GM21515 (cell line): Measurements from ENCODE around the gene PRKACB.

Experiments used
- ATAC-seq: cut with Tn5 transposase; IDR thresholded peaks from one replicate; pipeline ENCODE4 v1.9.1; 2021; ENCODE audit not compliant: unreplicated experiment

PRKACB gene

DNA sequence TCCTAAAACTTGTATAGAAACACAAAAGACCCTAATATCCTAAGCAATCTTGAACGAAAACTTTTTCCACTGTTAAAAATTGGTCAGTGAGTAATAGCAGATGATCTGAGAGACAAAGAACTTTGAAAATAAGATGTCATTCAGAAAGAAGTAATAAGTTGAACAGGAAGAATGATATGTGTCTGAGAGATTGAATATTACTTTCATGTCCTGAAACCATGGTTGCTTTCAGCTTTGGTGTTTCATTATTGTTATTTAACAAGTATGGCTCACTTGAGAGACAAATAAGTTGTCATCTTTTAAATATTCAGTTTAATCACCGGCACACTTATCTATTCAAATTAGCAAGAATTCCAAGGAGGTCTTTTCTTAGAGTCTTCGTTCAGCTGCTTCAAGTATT, 11.4 kb downstream of the PRKACB start:
- ATAC-seq = no peak

DNA sequence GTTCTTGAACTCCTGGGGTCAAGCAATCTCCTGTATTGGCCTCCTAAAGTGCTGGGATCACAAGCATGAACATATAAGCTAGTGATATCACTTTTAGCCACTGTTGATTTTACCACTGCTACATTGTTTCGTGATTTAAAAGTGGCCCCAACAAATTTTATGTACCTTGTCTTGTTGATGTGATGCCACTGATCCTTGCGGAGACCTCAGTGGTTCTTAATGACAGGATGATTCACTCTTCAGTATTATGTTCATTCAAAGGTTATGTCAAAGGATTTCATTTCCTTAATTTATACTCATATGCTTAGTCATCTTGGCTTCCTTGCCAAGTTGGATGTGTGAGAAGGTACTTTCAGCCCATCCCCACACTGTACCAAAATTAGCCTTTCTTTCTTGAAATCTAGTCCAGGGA, 12.1 kb downstream of the PRKACB start:
- ATAC-seq = no peak

DNA sequence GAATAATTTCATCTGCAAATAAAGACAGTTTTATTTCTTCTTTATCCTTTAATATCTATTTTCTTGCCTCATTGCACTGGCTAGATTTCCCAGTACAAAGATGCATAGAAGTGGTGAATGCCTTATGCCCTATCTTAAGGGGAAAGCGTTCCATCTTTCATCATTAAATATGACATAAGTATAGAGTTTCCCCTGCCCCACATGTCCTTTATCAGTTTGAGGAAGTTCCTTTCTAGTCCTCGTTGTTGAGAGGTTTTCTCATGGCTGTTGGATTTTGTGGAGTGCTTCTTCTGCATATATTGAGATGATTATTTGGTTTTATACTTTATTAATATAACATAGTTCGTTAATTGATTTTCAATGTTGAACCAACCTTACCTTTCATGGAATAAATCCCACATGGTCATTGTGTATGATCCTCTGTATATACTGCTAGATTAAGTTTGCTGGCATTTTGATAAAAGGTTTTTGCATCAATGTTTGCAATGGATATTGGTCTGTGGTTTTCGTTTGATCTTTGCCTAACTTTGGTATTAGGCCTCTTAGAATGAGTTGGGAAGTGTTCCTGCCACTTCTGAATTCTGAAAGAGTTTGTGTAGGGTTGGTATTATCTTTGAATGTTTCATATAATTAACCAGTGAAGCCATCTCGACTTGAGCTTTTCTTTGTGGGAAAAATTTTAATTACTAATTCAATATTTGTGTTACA, 15.6 kb downstream of the PRKACB start:
- no peak for ATAC-seq

DNA sequence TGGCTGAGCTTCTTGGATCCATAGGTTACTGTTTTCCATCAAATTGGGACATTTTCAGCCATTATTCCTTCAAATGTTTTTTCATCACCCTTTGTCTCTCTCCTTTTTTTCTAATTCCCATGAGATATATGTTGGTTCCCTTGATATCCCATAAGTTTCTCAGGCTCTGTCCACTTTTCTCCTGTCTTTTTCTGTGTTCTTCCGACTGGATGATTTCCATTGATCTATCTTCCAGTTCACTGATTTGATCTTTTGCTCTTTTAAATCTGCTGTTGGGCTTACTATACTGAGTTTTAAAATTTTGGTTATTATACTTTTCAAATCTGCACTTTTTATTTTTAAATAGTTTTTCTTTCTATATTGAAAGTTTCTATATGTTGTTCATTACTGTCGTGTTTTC, 18.2 kb downstream of the PRKACB start:
- ATAC-seq = no peak

DNA sequence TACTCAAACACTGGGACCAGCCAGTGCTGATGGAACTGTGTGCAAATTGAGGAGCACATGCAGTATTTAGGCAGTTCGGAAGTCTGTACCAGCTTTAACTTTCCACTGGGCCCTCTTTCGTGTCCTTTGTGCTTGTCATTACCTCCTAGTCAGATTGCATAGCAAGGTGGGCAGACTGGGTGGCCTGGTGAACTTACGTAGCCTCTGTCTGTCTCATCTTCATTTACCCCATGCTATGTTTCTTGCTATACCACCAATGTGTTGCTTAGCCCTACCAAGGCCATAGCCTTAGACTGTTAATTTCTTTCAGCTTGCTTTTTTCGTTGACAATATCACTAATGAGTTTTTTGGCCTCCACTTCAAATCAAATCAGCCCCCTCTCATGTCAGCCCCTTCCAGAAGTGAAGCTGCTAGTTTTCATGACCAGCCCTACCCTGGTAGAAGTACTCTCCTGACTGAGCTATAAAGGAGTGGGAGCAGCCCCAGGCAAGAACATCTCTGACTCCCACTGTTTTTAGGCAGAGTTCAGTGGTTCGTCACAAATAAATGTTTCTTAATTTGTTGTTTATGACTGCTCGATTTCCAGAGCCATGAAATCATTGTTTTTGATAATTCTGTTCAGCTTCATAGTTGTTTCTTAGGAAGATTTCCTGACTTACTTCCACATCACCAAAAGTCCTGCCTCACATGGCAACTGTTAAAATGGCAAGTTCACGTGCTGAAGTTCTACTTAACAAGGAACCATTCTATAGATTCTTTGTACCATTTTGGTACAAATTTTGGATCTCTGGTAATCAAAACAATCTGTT, 19.3 kb downstream of the PRKACB start:
- ATAC-seq = no peak

DNA sequence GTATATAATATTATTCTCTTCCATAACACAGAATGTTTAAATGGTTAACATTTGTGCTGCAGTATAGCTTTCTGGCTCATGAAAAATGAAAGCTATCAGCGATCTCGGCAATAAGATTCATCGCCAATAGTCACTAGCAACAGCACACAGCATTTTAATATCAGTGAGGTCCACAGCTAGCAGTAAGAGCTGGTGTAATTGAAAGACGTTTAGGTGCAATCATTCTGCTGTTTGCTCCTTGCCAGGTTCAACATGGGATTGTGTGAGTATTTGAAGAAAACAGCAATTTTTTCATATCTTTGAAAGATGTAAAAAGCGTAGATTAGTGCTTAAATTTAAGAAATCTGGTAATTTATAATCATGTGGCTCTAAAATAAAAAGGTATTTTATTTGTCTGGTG, 20.1 kb downstream of the PRKACB start:
- ATAC-seq = no peak

DNA sequence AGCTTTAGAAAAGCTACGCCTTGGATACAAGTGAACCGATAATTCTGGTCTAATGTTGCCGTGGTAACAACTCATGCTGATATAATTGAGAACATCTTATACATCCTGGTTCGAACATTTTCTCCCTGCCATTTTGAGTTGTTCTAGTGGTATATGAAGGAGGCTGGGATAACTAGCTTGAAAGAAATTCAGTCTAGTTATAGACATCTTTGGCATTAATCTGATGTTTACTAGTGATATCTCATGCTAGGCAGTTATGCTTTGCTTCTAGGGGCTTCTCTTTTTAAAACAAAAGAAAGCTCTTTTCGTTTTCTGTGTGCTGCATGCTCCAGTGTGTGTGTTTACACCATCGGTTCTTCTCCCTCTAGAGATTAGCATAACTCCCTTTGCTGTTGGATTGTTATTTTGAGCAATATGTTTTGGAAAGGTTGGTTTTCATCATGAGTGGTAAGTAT, 20.5 kb downstream of the PRKACB start:
- ATAC-seq = no peak

DNA sequence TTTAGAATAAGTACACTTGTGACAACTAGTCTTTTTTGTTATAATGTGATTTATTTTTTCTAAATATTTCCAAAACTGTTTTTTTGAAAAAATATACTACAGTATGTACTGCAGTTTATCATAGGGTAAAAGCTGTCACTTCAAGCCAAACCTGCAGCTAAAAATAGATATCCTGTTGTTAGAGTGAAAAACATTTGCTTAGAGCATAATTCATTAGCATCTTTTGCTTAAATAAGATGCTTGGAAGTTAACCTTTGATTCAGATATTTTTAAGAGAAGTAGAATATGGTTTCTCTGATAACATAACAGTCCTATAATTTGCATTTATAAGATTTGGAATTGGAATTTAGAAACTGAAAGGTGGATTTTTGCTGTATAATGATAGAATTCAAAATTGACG, 21.5 kb downstream of the PRKACB start:
- ATAC-seq = no peak

DNA sequence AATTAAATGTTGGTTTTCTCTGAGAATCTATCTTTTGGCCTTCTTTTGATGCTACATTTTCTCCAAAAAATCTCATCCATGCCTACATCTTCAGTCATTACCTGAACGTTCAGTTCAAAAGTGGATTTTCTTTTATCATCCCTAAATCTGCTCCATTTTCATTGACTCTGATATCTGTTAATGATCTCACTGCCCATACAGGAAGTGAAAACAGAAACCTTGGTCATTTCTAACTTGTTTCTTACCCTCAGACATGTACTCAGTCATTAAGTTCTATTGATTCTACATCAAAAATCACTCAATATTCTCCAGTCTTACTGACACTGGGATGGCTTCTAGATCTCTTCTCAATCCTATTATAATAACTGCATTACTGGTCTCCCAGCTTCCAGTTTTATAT, 22.7 kb downstream of the PRKACB start:
- ATAC-seq = peak; percentile 90

DNA sequence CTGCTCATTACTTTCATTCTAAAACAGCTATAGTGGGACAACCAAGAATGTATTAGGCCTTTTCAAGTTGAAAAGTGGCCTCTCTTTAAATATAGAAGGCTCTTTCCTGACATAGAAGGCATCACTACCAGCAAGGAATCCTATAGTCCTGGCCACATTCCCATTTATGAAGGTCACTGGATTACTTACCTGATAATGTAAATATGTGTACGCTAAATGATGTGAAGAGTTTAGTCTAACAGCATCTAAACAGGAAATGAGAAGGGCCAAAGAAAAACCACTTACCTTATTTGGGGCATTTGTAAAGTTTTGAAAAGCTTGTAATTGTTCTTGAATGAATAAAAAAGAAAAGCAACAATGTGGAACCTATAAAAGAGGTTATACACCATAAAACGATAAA, 24.7 kb downstream of the PRKACB start:
- ATAC-seq = no peak

DNA sequence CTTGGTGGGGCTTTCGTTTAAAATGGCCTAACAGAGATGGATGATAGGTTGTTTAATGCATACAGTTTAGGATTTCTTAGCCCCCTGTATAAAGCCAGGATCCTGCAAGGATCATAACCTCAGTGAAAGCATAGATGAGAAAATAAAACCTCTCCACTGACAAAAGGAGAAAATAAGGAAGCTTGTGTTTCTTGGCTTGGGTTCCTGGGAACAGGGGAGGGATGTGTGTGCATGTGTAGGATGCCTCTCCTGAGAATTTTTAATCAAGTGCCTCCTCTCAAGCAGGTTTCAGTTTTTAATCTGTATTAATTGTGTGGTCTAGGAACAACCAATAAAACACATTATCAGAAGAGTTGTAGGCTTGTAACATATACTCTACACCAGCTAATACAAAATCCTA, 26.1 kb downstream of the PRKACB start:
- ATAC-seq = no peak

DNA sequence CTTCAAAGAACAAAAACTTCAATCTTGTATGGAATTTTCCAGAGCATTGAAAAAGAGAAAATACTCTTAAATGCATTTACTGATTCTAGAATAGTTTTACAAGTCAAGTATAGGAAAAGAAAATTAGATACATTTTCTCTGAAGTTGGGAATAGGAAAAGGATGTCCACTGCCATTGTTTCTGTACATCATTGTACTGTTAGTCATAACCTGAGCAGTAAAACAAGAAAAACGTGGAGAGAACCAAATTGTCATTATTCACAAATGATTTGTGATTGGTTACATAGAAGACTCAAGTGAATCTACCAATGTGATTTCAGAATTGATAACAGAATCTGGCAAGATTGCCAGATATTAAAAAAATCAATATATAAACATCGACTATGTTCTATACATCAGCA, 27.4 kb downstream of the PRKACB start:
- ATAC-seq = no peak

DNA sequence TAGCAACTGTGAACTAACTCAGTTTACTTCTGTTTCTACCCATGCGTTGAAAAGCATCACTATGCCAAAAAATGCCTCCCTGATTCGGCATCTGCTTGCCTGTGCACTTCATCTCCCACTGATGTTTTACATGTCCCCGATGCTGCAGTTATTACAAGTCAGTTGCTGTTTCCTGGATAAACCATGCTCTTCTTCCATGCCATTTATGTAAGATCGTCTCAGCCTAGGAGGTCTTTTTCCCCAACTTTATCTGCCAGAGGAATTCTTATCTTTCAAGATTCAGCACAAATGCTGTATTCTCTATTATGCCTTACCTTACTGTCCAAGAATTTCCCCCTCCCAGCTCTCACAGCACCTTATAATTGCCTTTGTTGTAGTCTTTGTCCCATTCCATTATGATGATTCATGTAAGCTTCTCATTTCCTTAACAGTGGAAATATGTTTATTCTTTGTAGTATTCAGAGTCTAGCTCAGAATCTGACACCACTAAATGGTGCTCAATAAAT, 30.0 kb downstream of the PRKACB start:
- ATAC-seq = no peak

DNA sequence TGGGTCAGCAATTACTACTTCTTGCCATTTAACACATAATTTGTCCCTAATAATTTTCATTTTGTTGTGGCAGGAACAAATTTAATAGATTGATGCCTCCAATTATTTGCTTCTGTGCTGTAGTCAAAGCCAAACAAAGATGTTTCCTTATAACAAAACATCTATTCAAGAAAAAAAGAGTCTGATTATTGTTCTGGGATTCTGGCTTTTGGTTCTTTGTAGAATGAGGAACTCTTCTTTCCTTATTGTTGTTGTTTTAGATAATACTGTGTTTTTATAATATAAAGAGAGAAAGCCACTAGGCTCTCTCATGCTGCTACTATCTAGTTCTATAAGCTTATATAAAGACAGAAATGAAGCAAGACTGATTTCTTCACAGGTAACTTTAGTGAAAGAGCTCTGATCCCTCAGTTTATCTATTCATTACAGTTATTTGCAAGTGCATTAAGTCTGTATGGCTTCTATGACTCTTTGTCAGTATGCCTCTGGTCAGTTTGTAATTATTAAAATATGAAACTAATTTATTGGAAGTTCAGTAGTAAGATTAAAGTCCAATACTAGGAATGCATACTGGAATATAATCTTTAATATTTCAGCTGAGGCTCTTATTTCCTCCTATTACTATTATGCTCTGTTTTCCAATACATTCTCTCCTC, 37.4 kb downstream of the PRKACB start:
- no peak for ATAC-seq

DNA sequence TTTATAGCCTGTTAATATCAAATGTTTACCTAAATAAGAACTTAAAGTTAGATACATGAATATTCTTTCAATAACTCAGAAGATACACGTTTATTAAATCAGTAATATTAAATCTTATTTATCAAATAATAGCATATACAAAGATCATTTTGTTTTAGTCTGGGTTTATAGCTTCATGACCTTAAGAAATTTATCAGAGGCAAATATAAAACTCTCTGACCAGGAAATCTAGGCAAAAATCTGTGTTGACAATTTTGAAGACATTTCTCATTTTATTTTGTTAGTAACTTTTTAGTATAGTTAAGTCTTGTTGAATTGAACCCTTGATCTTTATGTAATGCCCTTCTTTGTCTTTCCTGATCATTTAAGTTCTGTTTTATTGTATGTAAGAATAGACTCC, 46.4 kb downstream of the PRKACB start:
- ATAC-seq = no peak

DNA sequence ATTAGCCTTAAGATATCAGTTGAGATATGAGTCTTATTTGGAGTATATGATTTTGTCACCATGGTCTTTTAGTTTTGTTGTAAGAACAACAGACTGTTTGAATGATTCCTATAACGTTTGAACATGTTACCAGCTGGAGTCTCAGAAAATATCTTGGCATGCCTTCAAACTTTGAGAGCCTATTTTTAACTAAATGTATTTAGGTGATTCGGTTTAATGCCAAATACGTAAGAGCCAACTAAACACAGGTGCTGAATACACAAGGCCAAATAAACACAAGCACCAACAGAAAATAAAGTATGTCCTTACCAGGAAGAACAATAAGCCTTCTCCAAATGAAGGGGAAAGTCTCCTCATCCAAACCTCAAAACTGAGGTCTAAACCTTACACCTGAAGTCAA, 48.6 kb downstream of the PRKACB start:
- no peak for ATAC-seq

DNA sequence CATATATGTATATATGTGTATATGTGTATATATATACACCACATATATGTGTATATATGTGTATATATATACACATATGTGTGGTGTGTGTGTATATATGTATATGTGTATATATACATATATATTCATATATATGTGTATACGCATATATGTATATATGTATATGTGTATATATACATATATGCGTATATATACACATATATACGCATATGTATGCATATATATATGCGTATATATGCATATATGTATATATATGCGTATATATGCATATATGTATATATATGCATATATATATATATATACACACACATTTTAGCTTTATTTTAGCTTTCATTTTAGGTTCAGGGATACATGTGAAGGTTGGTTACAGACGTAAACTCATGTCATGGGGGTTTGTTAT, 54.8 kb downstream of the PRKACB start:
- ATAC-seq = no peak

DNA sequence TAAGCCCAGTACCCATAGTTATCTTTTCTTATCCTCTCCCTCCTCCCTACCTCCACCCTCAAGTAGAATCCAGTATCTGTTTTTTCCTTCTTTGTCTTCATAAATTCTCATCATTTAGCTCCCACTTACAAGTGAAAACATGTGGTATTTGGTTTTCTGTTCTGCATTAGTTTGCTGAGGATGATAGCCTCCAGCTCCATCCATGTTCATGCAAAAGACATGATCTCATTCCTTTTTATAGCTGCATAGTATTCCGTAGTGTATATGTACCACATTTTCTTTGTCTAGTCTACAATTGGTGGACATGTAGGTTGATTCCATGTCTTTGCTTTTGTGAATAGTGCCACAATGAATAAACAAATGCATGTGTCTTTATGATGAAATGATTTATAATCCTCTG, 55.2 kb downstream of the PRKACB start:
- ATAC-seq = no peak

DNA sequence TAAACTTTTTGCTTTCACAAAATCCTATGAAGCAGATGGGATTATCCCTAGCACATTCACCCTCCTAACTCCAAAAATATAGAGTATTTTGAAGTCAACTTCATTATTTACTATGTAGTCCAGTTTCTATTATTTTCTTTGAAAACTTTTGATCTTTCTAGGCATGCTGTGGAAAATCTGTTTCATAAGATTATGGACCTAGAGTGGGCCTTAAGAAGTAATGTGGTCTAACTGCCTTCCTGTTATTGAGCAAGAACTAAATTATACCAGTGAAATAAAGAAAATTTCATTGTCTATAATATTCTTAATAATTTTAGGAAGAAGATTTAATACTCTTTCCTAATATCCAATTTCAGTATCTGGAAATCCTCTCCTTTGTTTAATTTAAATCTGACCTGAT, 58.1 kb downstream of the PRKACB start:
- ATAC-seq = no peak

DNA sequence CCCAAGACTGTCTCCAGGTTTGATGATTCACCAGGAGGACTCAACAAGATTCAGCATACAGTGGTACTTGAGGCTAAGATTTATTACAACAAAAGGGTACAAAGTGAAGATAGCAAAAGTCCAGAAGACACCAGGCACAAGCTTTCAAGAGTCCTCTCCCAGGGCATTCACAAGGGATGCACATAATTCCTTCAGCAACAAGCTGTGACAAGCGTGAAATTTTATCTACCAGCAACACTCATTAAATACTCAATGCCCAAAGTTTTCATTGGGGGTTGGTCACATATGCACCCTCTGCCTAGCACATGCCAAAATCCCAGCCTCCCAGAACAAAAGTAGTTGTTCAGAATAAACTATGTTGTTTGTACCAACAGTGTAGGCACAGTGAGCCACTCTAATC, 62.3 kb downstream of the PRKACB start:
- ATAC-seq = no peak

DNA sequence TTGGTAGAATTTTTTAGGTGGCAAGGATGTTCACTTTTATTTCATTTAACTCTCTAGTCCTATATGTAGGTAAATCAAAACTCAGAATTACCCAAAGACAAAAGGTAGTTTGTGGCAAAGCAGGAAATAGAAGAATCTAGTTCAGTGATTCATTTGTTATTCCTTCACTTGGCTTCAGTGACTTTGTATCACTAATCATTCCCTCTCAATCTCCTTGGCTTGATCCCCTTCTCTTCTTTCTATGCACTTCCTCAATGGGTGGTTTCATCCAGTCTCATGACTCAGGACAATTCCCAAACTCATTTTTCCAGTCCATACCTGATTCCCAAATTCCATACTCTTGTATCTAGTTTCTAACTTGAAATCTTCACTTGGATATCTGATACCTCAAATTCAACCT, 64.9 kb downstream of the PRKACB start:
- ATAC-seq = no peak
